Measurements from ENCODE around the gene APOL1. TPM values are rescaled to one million over a fixed set of nuclear protein-coding genes. Genes with fewer than 3 reads are reported as not detected.
"Not testable (repeated sequence)": the region's sequence is repeated elsewhere in the genome, so short reads cannot be mapped to it uniquely, and the experiment has no call there.

The APOL1 gene
- total RNA-seq, 1 donor from 2014 or later, result 4.7 TPM

- no peaks in the 10 kb centered on the region for H3K27me3 ChIP-seq (ENCODE audit: control insufficient read depth in 3 of 3, insufficient read depth in 3 of 3, low read length in 3 of 3)
- peak within 1 kb of the TSS; percentile 93 for H3K27ac ChIP-seq (ENCODE audit: low read depth, low read length)
- H3K4me1 ChIP-seq (ENCODE audit: control insufficient read depth in 3 of 3, insufficient read depth in 3 of 3, low read length in 3 of 3), result peaks cover 48 to 56% (median 50%) of the 10 kb centered on the region in 3 donors
- H3K9ac ChIP-seq (ENCODE audit: low read depth in 1 of 3, low read length in 3 of 3), result peak within 1 kb of the TSS; percentile 91 to 94 (median 91)
- H3K9me3 ChIP-seq (ENCODE audit: control insufficient read depth in 3 of 3, low read length in 3 of 3), result no peaks in the 10 kb centered on the region
- peaks cover 0 to 4% (median 0%) of the 10 kb centered on the region in 3 donors for H3K36me3 ChIP-seq (ENCODE audit: control insufficient read depth in 3 of 3, insufficient read depth in 3 of 3, low read length in 3 of 3)
- peak within 1 kb of the TSS; percentile 80 to 98 (median 94) for H3K4me3 ChIP-seq (ENCODE audit: low read length in 3 of 3)
Measured at GRCh38 chr22:36239401-36240171, 13.3 kb upstream of the APOL1 start, which contains the start of gene APOL2. Gene APOL2, minus strand, starts transcription at chr22:36239527. Its CDS starts 6,365 bp downstream, at chr22:36233162.

GRCh38 chr22:36243986-36244385 is 8.9 kb upstream of the APOL1 start:
- Histone ChIP-seq H3K27me3 (ENCODE audit: control insufficient read depth in 3 of 3, insufficient read depth in 3 of 3, low read length in 3 of 3) (no peaks in the 10 kb centered on the region), H3K27ac (ENCODE audit: low read depth, low read length) (peak overlapping the region; percentile 28), H3K36me3 (ENCODE audit: control insufficient read depth in 3 of 3, insufficient read depth in 3 of 3, low read length in 3 of 3) (peaks cover 0 to 2% (median 0%) of the 10 kb centered on the region in 3 donors), H3K9me3 (ENCODE audit: control insufficient read depth in 3 of 3, low read length in 3 of 3) (no peaks in the 10 kb centered on the region), H3K4me3 (ENCODE audit: low read length in 3 of 3) (peak overlapping the region in 1 of 3 donors; percentile 6), H3K9ac (ENCODE audit: low read depth in 1 of 3, low read length in 3 of 3) (peak overlapping the region in 2 of 3 donors; percentile 8 to 45), H3K4me1 (ENCODE audit: control insufficient read depth in 3 of 3, insufficient read depth in 3 of 3, low read length in 3 of 3) (peaks cover 19 to 29% (median 27%) of the 10 kb centered on the region in 3 donors)

GRCh38 chr22:36244522-36245391 is 8.2 kb upstream of the APOL1 start:
- H3K9me3 ChIP-seq (ENCODE audit: control insufficient read depth in 3 of 3, low read length in 3 of 3), result no peaks in the 10 kb centered on the region
- peak overlapping the region in 1 of 3 donors; percentile 45 for H3K9ac ChIP-seq (ENCODE audit: low read depth in 1 of 3, low read length in 3 of 3)
- no peak overlapping the region for H3K4me3 ChIP-seq (ENCODE audit: low read length in 3 of 3)
- H3K4me1 ChIP-seq (ENCODE audit: control insufficient read depth in 3 of 3, insufficient read depth in 3 of 3, low read length in 3 of 3), result peaks cover 16 to 24% (median 23%) of the 10 kb centered on the region in 3 donors
- no peaks in the 10 kb centered on the region for H3K36me3 ChIP-seq (ENCODE audit: control insufficient read depth in 3 of 3, insufficient read depth in 3 of 3, low read length in 3 of 3)
- H3K27ac ChIP-seq (ENCODE audit: low read depth, low read length), result no peak overlapping the region
- H3K27me3 ChIP-seq (ENCODE audit: control insufficient read depth in 3 of 3, insufficient read depth in 3 of 3, low read length in 3 of 3), result no peaks in the 10 kb centered on the region

- Histone ChIP-seq H3K9me3 (ENCODE audit: control insufficient read depth in 3 of 3, low read length in 3 of 3) (no peaks in the 10 kb centered on the region), H3K27ac (ENCODE audit: low read depth, low read length) (no peak overlapping the region), H3K36me3 (ENCODE audit: control insufficient read depth in 3 of 3, insufficient read depth in 3 of 3, low read length in 3 of 3) (no peaks in the 10 kb centered on the region), H3K4me1 (ENCODE audit: control insufficient read depth in 3 of 3, insufficient read depth in 3 of 3, low read length in 3 of 3) (peaks cover 13 to 21% (median 20%) of the 10 kb centered on the region in 3 donors), H3K27me3 (ENCODE audit: control insufficient read depth in 3 of 3, insufficient read depth in 3 of 3, low read length in 3 of 3) (no peaks in the 10 kb centered on the region), H3K9ac (ENCODE audit: low read depth in 1 of 3, low read length in 3 of 3) (no peak overlapping the region), H3K4me3 (ENCODE audit: low read length in 3 of 3) (no peak overlapping the region)
Measured at GRCh38 chr22:36245805-36246356, 7.1 kb upstream of the APOL1 start.

- no peak overlapping the region for H3K27ac ChIP-seq (ENCODE audit: low read depth, low read length)
- no peaks in the 10 kb centered on the region for H3K27me3 ChIP-seq (ENCODE audit: control insufficient read depth in 3 of 3, insufficient read depth in 3 of 3, low read length in 3 of 3)
- no peaks in the 10 kb centered on the region for H3K9me3 ChIP-seq (ENCODE audit: control insufficient read depth in 3 of 3, low read length in 3 of 3)
- H3K4me3 ChIP-seq (ENCODE audit: low read length in 3 of 3), result no peak overlapping the region
- no peak overlapping the region for H3K9ac ChIP-seq (ENCODE audit: low read depth in 1 of 3, low read length in 3 of 3)
- peaks cover 13 to 21% (median 20%) of the 10 kb centered on the region in 3 donors for H3K4me1 ChIP-seq (ENCODE audit: control insufficient read depth in 3 of 3, insufficient read depth in 3 of 3, low read length in 3 of 3)
- H3K36me3 ChIP-seq (ENCODE audit: control insufficient read depth in 3 of 3, insufficient read depth in 3 of 3, low read length in 3 of 3), result no peaks in the 10 kb centered on the region
Measured at GRCh38 chr22:36246718-36247117, 6.2 kb upstream of the APOL1 start.

- Histone ChIP-seq H3K27ac (ENCODE audit: low read depth, low read length) (no peak overlapping the region), H3K9ac (ENCODE audit: low read depth in 1 of 3, low read length in 3 of 3) (no peak overlapping the region), H3K4me1 (ENCODE audit: control insufficient read depth in 3 of 3, insufficient read depth in 3 of 3, low read length in 3 of 3) (peaks cover 18 to 26% (median 25%) of the 10 kb centered on the region in 3 donors), H3K27me3 (ENCODE audit: control insufficient read depth in 3 of 3, insufficient read depth in 3 of 3, low read length in 3 of 3) (no peaks in the 10 kb centered on the region), H3K36me3 (ENCODE audit: control insufficient read depth in 3 of 3, insufficient read depth in 3 of 3, low read length in 3 of 3) (no peaks in the 10 kb centered on the region), H3K9me3 (ENCODE audit: control insufficient read depth in 3 of 3, low read length in 3 of 3) (no peaks in the 10 kb centered on the region), H3K4me3 (ENCODE audit: low read length in 3 of 3) (no peak overlapping the region)
Measured at GRCh38 chr22:36247955-36248354, 5.0 kb upstream of the APOL1 start.

GRCh38 chr22:36249160-36249559 is 3.8 kb upstream of the APOL1 start:
- H3K9ac ChIP-seq (ENCODE audit: low read depth in 1 of 3, low read length in 3 of 3), result no peak overlapping the region
- H3K4me1 ChIP-seq (ENCODE audit: control insufficient read depth in 3 of 3, insufficient read depth in 3 of 3, low read length in 3 of 3), result peaks cover 21 to 25% (median 24%) of the 10 kb centered on the region in 3 donors
- H3K27ac ChIP-seq (ENCODE audit: low read depth, low read length), result no peak overlapping the region
- no peaks in the 10 kb centered on the region for H3K9me3 ChIP-seq (ENCODE audit: control insufficient read depth in 3 of 3, low read length in 3 of 3)
- H3K4me3 ChIP-seq (ENCODE audit: low read length in 3 of 3), result no peak overlapping the region
- H3K27me3 ChIP-seq (ENCODE audit: control insufficient read depth in 3 of 3, insufficient read depth in 3 of 3, low read length in 3 of 3), result peaks cover 0 to 3% (median 0%) of the 10 kb centered on the region in 3 donors
- H3K36me3 ChIP-seq (ENCODE audit: control insufficient read depth in 3 of 3, insufficient read depth in 3 of 3, low read length in 3 of 3), result no peaks in the 10 kb centered on the region

GRCh38 chr22:36250292-36250960 is 2.5 kb upstream of the APOL1 start:
- peaks cover 19 to 27% (median 25%) of the 10 kb centered on the region in 3 donors for H3K4me1 ChIP-seq (ENCODE audit: control insufficient read depth in 3 of 3, insufficient read depth in 3 of 3, low read length in 3 of 3)
- H3K4me3 ChIP-seq (ENCODE audit: low read length in 3 of 3); H3K27me3 ChIP-seq (ENCODE audit: control insufficient read depth in 3 of 3, insufficient read depth in 3 of 3, low read length in 3 of 3); H3K9ac ChIP-seq (ENCODE audit: low read depth in 1 of 3, low read length in 3 of 3); H3K36me3 ChIP-seq (ENCODE audit: control insufficient read depth in 3 of 3, insufficient read depth in 3 of 3, low read length in 3 of 3); H3K27ac ChIP-seq (ENCODE audit: low read depth, low read length); H3K9me3 ChIP-seq (ENCODE audit: control insufficient read depth in 3 of 3, low read length in 3 of 3): not testable (repeated sequence)

GRCh38 chr22:36251979-36252608 is 839 bp upstream of the APOL1 start:
- not testable (repeated sequence) for H3K27me3 ChIP-seq (ENCODE audit: control insufficient read depth in 3 of 3, insufficient read depth in 3 of 3, low read length in 3 of 3); H3K36me3 ChIP-seq (ENCODE audit: control insufficient read depth in 3 of 3, insufficient read depth in 3 of 3, low read length in 3 of 3); H3K9me3 ChIP-seq (ENCODE audit: control insufficient read depth in 3 of 3, low read length in 3 of 3); H3K4me3 ChIP-seq (ENCODE audit: low read length in 3 of 3); H3K27ac ChIP-seq (ENCODE audit: low read depth, low read length)
- Histone ChIP-seq H3K9ac (ENCODE audit: low read depth in 1 of 3, low read length in 3 of 3) (peak overlapping the region in 1 of 3 donors; percentile 50), H3K4me1 (ENCODE audit: control insufficient read depth in 3 of 3, insufficient read depth in 3 of 3, low read length in 3 of 3) (peaks cover 21 to 26% (median 25%) of the 10 kb centered on the region in 3 donors)
